HG03565 (cell line): Measurements from ENCODE around the gene SEMA4B.
A peak's percentile ranks its signal among the peaks of the same experiment; 100 is the strongest.
"Not testable (repeated sequence)": the region's sequence is repeated elsewhere in the genome, so short reads cannot be mapped to it uniquely, and the experiment has no call there.

Source experiments
- ATAC-seq: cut with Tn5 transposase; IDR thresholded peaks from one replicate; pipeline ENCODE4 v1.9.1; 2021; ENCODE audit warnings: mild to moderate bottlenecking, moderate library complexity; ENCODE audit not compliant: unreplicated experiment

Gene SEMA4B

GRCh38 chr15:90257776-90258175, 56.6 kb downstream of the SEMA4B start:
- ATAC-seq: no peak

DNA sequence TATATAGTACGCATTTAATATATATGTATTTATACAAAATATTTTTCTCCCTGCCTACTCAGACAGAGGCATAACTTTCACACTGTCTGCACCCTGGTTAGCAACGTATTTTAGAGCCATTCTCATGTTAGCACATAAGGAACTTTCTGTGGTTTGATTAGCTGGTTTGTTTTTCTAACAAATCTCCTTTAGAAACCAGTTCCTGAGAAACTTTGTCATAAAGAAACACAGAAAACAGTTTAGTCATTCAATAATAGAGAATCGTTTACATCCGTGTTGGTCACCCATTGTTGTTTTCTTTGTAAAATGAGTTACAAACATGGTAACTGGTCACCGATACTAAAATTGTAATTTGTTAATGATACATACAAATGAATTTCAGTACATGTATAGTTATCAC, 58.4 kb downstream of the SEMA4B start:
- ATAC-seq: peak; percentile 60

- ATAC-seq: not testable (repeated sequence)
Measured at GRCh38 chr15:90260731-90261130, 59.6 kb downstream of the SEMA4B start.

- ATAC-seq: no peak
Measured at GRCh38 chr15:90261811-90262210, 60.7 kb downstream of the SEMA4B start.

GRCh38 chr15:90262426-90262825, 61.3 kb downstream of the SEMA4B start:
- no peak for ATAC-seq

DNA sequence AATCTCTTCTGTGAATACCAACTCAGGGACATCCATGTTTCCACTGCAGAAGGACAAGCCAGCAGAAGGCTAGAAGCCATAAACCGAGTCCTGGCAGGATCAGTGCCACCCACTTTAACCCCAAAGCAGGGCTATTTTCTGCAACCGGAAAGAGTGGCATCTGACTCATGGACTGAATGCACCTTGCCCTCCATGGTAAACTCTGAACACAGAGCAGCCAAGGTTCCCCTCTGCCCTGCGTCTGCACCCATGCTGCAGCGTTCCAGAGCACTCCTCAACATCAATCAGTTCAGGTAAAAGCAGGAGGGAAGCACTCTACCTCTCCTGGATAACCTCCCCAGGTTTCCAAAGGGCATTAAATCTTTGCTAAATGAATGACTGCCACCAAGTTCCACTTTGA, 63.5 kb downstream of the SEMA4B start:
- no peak for ATAC-seq

- ATAC-seq: peak; percentile 86
Measured at GRCh38 chr15:90265271-90266060, 64.3 kb downstream of the SEMA4B start, which contains the start of gene NGRN. TSS of gene NGRN (plus strand) at chr15:90265672. CDS start at chr15:90265713, 41 bp downstream.

DNA sequence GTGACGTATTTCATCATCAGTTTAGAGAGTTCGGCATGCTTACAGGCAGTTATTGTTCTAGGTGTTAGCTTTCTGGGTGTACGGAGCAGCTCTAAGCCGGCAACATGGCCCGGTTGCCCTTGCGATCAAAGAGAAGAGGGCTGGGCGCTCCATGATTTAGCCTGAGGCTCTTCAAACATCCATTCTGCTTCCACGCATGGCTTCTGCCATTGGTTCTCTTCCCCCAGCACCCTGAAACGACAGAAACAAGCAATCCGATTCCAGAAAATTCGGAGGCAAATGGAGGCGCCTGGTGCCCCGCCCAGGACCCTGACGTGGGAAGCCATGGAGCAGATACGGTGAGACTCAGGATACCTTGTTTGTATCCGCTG, 64.9 kb downstream of the SEMA4B start:
- ATAC-seq: peak; percentile 12

GRCh38 chr15:90266485-90266884, 65.4 kb downstream of the SEMA4B start:
- ATAC-seq: no peak

- ATAC-seq: no peak
Measured at GRCh38 chr15:90268415-90268814, 67.3 kb downstream of the SEMA4B start.

DNA sequence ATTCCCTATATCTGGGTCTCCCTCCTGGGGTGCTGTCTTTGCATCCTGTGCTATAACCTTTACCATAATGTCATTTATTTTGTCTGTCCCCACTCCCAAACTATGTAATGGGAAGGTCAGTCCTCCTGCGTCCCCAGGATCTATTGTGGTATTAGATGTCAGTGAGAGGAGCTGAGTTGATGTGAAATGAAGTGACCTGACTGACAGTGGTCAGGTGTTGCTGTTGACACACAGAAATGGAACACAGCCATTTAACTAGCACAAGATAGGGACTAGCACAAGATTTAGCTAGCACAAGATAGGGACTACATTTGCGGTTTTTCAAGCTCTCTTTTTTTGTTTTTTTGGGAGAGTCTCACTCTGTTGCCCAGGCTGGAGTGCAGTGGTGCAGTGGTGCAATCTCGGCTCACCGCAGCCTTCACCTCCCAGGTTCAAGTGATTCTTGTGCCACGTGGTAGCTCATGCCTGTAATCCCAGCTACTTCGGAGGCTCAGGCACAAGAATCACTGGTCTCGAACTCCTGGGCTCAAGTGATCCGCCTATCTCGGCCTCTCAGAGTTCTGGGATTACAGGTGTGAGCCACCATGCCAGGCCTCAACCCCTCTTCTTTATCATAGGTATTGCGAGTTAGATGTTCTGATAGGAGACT, 69.5 kb downstream of the SEMA4B start:
- ATAC-seq: no peak

- no peak for ATAC-seq
Measured at GRCh38 chr15:90271459-90272166, 70.5 kb downstream of the SEMA4B start.

DNA sequence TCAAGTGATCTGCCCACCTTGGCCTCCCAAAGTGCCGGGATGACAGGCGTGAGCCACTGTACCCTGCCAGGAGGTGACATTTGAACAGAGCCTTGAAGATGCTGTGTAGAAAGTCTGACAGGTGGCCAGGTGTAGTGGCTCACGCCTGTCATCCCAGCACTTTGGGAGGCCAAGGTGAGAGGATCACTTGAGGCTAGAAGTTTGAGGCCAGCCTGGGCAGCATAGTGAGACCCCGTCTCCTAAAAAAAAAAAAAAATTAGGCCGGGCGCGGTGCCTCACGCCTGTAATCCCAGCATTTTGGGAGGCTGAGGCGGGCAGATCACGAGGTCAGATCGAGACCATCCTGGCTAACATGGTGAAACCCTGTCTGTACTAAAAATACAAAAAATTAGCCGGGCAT, 77.3 kb downstream of the SEMA4B start:
- not testable (repeated sequence) for ATAC-seq
